Fibroblast of skin of left quadriceps (primary cell): ENCODE measurements around the gene SPEM2.
"Not testable (repeated sequence)": the region's sequence is repeated elsewhere in the genome, so short reads cannot be mapped to it uniquely, and the experiment has no call there.

Source experiments
- DNase-seq, 2 experiments: peaks; one replicate each; pipeline ENCODE4 v3.0.0-alpha.2; 2013; ENCODE audit warnings: low read depth in 2 of 2

SPEM2 gene

DNA sequence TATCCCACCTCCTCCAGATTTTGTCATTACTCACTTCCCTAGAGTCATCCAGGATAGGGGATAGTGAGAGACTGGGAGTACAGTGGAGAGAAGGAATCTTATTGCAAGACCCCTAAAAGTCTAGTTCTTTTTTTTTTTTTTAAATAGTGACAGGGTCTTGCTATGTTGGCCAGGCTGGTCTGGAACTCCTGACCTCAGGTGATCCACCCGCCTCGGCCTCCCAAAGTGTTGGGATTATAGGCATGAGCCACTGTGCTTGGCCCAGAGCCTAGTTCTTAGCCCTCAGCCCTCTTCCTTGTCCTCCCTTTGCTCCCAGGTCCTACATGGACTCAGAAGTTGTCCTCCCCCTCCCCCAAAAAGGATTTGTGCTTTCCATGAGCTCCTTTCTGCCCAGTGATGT, 16.7 kb downstream of the SPEM2 start:
- no peak for DNase-seq

- DNase-seq, result no peak
These were observed 18.4 kb downstream of the SPEM2 start for GRCh38 chr17:7443499-7444485.

DNA sequence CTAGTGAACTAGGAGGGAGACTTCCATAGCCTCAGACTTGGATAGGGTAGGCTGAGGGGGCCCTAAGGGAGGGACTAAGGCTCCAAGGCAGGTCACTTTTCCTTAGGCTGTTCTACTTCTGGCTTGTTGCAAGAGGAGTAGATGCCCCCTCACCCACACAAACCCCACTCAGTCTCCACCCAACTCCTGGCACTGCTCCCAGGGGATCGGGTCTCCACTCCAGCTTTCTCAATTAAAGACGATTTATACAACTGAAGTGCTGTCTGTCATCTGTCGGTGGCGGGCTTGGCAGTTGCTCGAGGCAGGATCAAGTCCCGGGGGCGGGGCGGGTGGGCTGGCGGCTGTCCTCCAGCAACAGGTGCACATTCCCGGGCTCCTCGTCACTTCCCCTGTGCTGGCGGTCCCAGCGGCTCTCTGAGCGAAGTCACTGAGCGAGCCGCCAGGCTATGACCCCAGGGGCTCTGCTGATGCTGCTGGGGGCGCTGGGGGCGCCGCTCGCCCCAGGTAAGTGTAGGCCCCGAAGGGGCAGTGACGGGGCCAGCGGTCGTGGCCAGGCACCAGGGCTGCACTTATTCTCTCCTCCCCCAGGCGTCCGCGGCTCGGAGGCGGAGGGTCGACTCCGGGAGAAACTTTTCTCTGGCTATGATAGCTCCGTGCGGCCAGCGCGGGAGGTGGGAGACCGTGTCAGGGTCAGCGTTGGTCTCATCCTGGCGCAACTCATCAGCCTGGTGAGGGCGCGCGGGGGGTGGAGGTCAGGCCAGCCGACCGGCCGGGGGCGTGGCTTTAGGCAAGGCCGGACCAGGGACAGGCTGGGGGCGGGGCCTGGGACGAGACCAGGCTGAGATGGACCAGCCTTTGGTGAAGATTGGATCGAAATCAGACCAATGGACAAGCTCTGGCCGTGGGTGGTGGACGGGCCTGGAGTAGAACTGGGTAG, 19.5 kb downstream of the SPEM2 start, which contains the start of gene CHRNB1:
TSS of gene CHRNB1 (plus strand) at position 380 of the 937 bp plus-strand sequence. CDS start at position 447, 67 bp downstream.
- no peak for DNase-seq

DNA sequence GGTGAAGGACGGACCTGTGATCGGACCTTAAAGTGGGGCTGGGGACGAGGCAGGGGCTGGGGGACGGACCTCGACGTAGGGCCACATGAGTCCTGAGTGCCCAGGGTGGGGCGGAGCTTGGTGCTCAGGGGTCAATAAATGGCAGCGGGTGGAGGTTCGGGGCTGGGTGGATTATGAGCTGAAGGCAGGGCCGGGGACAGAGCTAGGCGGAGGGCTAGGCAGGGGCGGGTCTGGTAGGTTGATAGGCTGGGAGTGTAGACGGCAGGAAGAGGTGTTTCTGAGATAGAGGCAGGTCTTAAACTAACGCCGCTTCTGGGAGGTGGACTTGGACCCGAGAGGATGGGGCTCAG, 20.2 kb downstream of the SPEM2 start:
- DNase-seq, result no peak

DNA sequence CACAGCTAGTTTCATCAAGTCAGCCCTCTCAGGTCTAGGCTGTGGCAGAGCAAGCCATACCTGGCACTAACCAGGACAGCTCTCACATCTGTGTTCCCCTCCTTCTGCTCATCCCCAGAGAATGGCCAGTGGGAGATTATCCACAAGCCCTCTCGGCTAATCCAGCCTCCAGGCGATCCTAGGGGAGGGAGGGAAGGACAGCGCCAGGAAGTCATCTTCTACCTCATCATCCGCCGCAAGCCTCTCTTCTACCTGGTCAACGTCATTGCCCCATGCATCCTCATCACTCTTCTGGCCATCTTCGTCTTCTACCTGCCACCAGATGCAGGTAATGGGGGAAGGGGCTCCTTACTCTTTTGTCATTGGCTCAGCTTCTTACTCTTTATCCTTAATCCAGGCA, 23.0 kb downstream of the SPEM2 start:
- no peak for DNase-seq

DNA sequence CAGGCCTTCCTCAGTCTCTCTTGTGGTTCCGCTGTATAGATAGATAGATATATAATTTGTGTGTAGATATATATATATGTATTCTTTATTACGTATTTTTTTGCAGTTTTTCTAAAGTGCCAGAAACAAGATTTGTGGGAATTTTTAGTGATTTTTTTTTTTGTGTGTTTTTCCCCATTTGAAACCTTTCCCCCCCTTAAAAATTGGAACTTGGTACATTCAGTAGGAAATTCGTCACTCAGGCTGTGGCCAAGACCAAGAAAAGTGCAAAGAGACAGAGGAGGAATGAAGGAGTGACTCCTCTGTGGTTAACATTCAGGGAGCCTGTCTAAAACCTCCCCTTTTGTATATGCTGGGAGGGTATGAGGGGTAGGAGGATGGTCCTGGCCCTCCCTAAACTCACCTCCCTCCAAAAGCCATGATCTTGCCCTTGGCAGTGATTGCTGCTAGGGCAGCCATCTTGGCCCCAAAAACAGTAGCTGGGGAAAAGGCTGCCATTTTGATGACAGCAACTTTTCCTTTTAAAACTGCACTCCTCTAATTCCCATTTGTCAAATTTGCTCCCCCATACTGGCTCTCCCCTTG, 34.6 kb downstream of the SPEM2 start:
- DNase-seq, result no peak

GRCh38 chr17:7460850-7461660, 35.6 kb downstream of the SPEM2 start:
- DNase-seq, result no peak

DNA sequence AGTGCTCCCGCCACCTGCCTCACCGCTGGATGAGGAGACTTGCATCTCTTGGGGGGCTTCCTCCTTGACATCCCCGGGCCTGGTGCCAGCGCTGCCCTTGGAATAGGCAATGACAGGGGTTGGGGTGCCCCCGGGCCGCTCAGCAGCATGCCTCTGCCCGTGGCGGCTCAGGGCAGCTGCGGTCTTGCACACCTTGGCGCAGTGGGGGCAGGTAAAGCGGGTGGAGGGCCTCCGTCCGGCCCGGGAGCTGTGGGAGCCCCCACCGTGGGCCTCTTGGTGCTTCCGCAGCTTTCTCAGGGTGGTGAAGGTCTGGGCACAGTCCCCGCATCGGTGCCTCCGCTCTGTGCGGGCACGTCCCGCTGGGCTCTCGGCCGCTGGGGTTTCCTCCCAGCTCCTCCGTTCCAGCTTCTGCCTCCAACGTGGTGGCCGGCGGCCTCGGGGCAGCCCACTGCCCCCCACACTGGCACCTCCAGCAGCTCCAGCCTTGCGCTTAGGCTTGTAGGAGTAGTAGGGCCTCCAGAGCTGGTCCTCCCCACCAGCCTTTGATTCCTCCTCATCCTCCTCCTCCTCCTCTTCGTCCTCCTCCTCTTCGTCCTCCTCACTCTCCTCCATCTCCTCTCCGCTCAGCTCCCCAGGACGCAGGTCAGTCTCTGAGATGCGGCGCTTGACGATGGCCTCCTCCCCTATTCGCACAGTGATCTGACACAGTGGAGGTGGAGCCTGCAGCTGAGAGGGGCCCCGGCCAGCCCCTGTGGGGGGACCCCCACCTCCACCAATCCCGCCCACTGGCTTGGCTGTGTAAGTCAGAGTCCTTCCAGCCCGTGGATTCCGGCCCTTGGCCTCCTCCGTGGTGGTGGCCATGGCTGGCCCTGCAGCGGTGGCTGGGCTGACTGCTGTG, 37.3 kb downstream of the SPEM2 start:
- no peak for DNase-seq

GRCh38 chr17:7463372-7463846, 38.0 kb downstream of the SPEM2 start:
- no peak for DNase-seq

DNA sequence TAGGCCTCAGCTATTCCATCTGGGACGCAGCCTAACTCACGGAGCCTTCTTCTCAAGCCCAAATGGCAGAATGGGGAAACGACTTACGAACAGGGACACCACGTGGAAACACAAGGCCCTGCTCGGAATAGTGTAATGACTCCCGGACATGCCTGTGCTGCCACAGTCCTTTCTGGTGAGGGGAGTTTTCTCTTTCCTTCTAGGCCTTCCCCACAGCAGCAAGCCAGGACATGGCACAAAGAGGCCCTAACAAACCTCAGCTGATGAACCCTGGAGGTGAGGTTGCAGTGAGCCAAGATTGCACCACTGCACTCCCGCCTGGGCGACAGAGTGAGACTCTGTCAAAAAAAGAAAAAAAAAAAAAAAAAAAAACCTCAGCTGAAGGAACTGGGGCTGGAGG, 38.7 kb downstream of the SPEM2 start:
- DNase-seq, result no peak

GRCh38 chr17:7465597-7466275, 40.3 kb downstream of the SPEM2 start:
- DNase-seq, result no peak

GRCh38 chr17:7466318-7466638, 40.9 kb downstream of the SPEM2 start:
- no peak for DNase-seq

DNA sequence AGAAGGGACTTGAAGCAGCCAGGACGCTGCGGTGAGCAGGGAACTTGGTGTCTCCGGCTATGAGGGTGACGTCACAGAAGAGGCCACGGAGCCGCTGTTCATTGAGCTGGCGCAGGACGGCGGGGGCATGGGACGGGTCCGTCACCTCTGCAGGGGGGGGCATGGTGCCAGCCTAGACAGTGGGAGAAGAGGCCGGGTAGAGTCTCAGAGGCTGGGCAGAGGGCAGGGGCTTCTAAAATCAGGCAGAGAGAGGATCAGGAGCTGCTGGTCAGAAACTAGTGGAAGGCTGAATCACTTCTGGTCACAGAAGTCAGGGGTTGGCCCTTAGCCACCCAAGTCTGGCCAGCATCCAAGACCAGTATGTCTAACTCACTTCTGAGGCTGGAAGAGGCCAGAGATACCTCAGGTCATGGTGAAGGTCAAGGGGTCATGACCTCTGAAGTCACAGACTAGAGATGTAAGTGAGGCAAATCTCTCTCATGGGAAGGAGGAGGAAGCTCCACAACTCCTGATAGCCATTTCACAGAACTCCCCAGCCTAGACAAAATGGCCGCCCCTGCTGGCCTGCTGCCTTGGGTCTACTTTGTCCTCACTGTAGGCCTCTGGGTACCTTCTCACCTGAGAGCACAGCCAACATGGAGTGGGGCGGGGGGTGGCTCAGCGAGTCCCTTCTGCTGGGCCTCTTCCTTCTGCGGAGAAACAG, 41.4 kb downstream of the SPEM2 start:
- no peak for DNase-seq

- no peak for DNase-seq
These were observed 42.1 kb downstream of the SPEM2 start for GRCh38 chr17:7467498-7467897.

DNA sequence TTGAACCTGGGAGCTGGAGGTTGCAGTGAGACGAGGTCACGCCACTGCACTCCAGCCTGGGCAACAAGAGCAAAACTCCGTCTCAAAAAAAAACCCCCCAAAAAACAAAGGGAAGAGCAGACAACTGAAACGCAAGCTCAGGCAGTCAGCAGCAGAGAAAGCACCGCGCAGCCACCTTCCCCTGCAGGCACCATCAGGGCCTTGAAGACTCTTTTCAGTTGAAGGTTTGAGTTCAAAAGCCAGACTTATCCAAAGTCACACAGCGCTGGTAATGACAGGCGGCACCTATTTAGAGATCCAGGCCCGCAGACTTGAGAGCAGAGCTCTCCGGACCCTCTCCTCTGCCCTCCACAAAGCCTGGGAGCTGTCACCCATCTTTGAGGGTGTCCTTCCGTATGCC, 42.9 kb downstream of the SPEM2 start:
- DNase-seq, result no peak

GRCh38 chr17:7468804-7469389, 43.5 kb downstream of the SPEM2 start:
- DNase-seq, result no peak

- not testable (repeated sequence) for DNase-seq
These were observed 44.4 kb downstream of the SPEM2 start for GRCh38 chr17:7469843-7470242.

DNA sequence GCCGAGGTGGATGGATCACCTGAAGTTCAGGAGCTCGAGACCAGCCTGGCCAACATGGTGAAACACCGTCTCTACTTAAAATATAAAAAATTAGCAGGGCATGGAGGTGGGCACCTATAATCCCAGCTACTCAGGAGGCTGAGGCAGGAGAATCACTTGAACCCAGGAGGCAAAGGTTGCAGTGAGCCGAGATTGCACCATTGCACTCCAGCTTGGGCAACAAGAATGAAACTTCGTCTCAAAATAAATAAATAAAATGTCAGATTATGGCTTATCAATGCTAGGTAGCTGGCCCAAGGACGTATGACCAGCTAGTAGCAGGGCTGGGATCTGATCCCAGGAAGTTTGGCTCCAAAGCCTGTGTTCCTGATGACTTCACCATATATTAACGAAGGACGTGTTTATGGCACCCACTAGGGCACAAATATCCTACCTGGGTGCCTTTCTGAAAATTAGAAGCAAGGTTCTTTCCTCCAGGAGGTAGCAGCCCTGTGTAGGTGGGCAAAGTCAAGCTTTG, 45.1 kb downstream of the SPEM2 start:
- not testable (repeated sequence) for DNase-seq
